IPS-NIHi7 (cell line): Measurements from ENCODE around the gene C4B.
"Not testable (repeated sequence)": the region's sequence is repeated elsewhere in the genome, so short reads cannot be mapped to it uniquely, and the experiment has no call there.

ENCODE experiments used
- DNase-seq: peaks from one replicate; pipeline ENCODE4 v3.0.0; 2012; ENCODE audit warnings: mixed read lengths; ENCODE audit errors: extremely low spot score

The C4B gene

GRCh38 chr6:32050562-32050961, 36.0 kb downstream of the C4B start:
- DNase-seq: no peak

GRCh38 chr6:32052626-32053025, 38.0 kb downstream of the C4B start:
- DNase-seq: not testable (repeated sequence)

GRCh38 chr6:32053314-32053713, 38.7 kb downstream of the C4B start:
- DNase-seq: not testable (repeated sequence)

- not testable (repeated sequence) for DNase-seq
Observed at GRCh38 chr6:32055756-32056155, 41.2 kb downstream of the C4B start.

- no peak for DNase-seq
Observed at GRCh38 chr6:32056254-32056653, 41.7 kb downstream of the C4B start.

GRCh38 chr6:32057966-32058365, 43.4 kb downstream of the C4B start:
- no peak for DNase-seq

GRCh38 chr6:32058511-32058963, 43.9 kb downstream of the C4B start:
- DNase-seq: no peak

GRCh38 chr6:32060966-32061655, 46.5 kb downstream of the C4B start:
- no peak for DNase-seq

GRCh38 chr6:32064706-32065105, 50.1 kb downstream of the C4B start:
- DNase-seq: no peak

GRCh38 chr6:32067521-32067920, 52.9 kb downstream of the C4B start:
- not testable (repeated sequence) for DNase-seq

GRCh38 chr6:32068315-32068714, 53.7 kb downstream of the C4B start:
- not testable (repeated sequence) for DNase-seq

GRCh38 chr6:32068867-32069266, 54.3 kb downstream of the C4B start:
- no peak for DNase-seq

- DNase-seq: no peak
Observed at GRCh38 chr6:32069460-32069859, 54.9 kb downstream of the C4B start.

GRCh38 chr6:32069878-32070515, 55.4 kb downstream of the C4B start:
- no peak for DNase-seq

GRCh38 chr6:32070814-32071543, 56.4 kb downstream of the C4B start:
- DNase-seq: peak; percentile 31

- no peak for DNase-seq
Observed at GRCh38 chr6:32073101-32073500, 58.5 kb downstream of the C4B start.

- DNase-seq: no peak
Observed at GRCh38 chr6:32073613-32074012, 59.0 kb downstream of the C4B start.

GRCh38 chr6:32074996-32075532, 60.5 kb downstream of the C4B start:
- no peak for DNase-seq

GRCh38 chr6:32075781-32076180, 61.2 kb downstream of the C4B start:
- DNase-seq: no peak

- DNase-seq: no peak
Observed at GRCh38 chr6:32076321-32076809, 61.8 kb downstream of the C4B start.

GRCh38 chr6:32079566-32080290, 65.1 kb downstream of the C4B start:
- DNase-seq: no peak
